H9 (cell line): ENCODE data around the gene IGF1R. TPM values are rescaled to one million over a fixed set of nuclear protein-coding genes. Genes with fewer than 3 reads are reported as not detected.
A peak's percentile ranks its signal among the peaks of the same experiment; 100 is the strongest.

Experiments used
- DNase-seq: peaks from one replicate; pipeline ENCODE4 v3.0.0-alpha.2; 2017
- H2AFZ ChIP-seq: one replicate; pipeline ENCODE4 v1.6.1; 2013; ENCODE audit warnings: mild to moderate bottlenecking, low read length, control low read depth, moderate library complexity
- H2AK5ac ChIP-seq: 2 replicates; pipeline ENCODE4 v1.6.1; 2013; ENCODE audit warnings: low read length, control low read depth, mixed read lengths; ENCODE audit not compliant: insufficient read length
- H2BK120ac ChIP-seq: one replicate; pipeline ENCODE4 v1.6.1; 2013; ENCODE audit warnings: low read depth, mild to moderate bottlenecking, low read length, control low read depth, inconsistent platforms; ENCODE audit not compliant: poor library complexity, severe bottlenecking
- H2BK12ac ChIP-seq: 2 replicates; pipeline ENCODE4 v1.6.1; 2013; ENCODE audit warnings: low read length, control low read depth, mixed read lengths, low read depth; ENCODE audit not compliant: insufficient read length
- H2BK15ac ChIP-seq: 2 replicates; pipeline ENCODE4 v1.6.1; 2013; ENCODE audit warnings: low read depth, low read length, control low read depth
- H2BK20ac ChIP-seq: one replicate; pipeline ENCODE4 v1.6.1; 2013; ENCODE audit warnings: low read depth, mild to moderate bottlenecking, low read length, control low read depth, inconsistent platforms; ENCODE audit not compliant: poor library complexity, severe bottlenecking
- H2BK5ac ChIP-seq: 2 replicates; pipeline ENCODE4 v1.6.1; 2013; ENCODE audit warnings: low read length, control low read depth, mixed read lengths; ENCODE audit not compliant: insufficient read length
- H3K14ac ChIP-seq: 2 replicates; pipeline ENCODE4 v1.6.1; 2013; ENCODE audit warnings: low read length, control low read depth; ENCODE audit not compliant: insufficient read depth
- H3K18ac ChIP-seq: 2 replicates; pipeline ENCODE4 v1.6.1; 2013; ENCODE audit warnings: low read depth, mild to moderate bottlenecking, mixed read lengths, low read length, control low read depth; ENCODE audit not compliant: insufficient read length
- H3K23ac ChIP-seq: 2 replicates; pipeline ENCODE4 v1.6.1; 2013; ENCODE audit warnings: low read length, control low read depth, mixed read lengths, low read depth; ENCODE audit not compliant: insufficient read length
- H3K23me2 ChIP-seq: 2 replicates; pipeline ENCODE4 v1.6.1; 2013; ENCODE audit warnings: low read depth, mild to moderate bottlenecking, mixed read lengths, low read length, control low read depth; ENCODE audit not compliant: insufficient read length, poor library complexity, severe bottlenecking
- H3K27ac ChIP-seq: 2 replicates; pipeline ENCODE4 v1.5.1; 2013; ENCODE audit warnings: low read length, control low read depth, mixed read lengths, low read depth; ENCODE audit not compliant: insufficient read length
- H3K27me3 ChIP-seq: 2 replicates; pipeline ENCODE4 v1.6.1; 2013; ENCODE audit warnings: low read length, control low read depth, inconsistent platforms; ENCODE audit not compliant: insufficient read depth
- H3K4ac ChIP-seq: 2 replicates; pipeline ENCODE4 v1.6.1; 2013; ENCODE audit warnings: low read depth, mild to moderate bottlenecking, control low read depth, inconsistent platforms, low read length, moderate library complexity
- H3K4me1 ChIP-seq: 2 replicates; pipeline ENCODE4 v1.6.1; 2013; ENCODE audit warnings: low read length, control low read depth, inconsistent platforms; ENCODE audit not compliant: insufficient read depth
- H3K4me2 ChIP-seq: 2 replicates; pipeline ENCODE4 v1.6.1; 2013; ENCODE audit warnings: low read length, control low read depth, mixed read lengths; ENCODE audit not compliant: insufficient read length, insufficient read depth
- H3K56ac ChIP-seq: 2 replicates; pipeline ENCODE4 v1.6.1; 2013; ENCODE audit warnings: low read depth, mild to moderate bottlenecking, mixed read lengths, low read length, control low read depth; ENCODE audit not compliant: insufficient read length
- H3K79me1 ChIP-seq: 2 replicates; pipeline ENCODE4 v1.6.1; 2013; ENCODE audit warnings: low read depth, mild to moderate bottlenecking, moderate library complexity, low read length, control low read depth, inconsistent platforms; ENCODE audit not compliant: insufficient read depth, poor library complexity, severe bottlenecking
- H3K79me2 ChIP-seq: 2 replicates; pipeline ENCODE4 v1.6.1; 2013; ENCODE audit warnings: low read length, control low read depth, inconsistent platforms; ENCODE audit not compliant: insufficient read depth
- H3K9ac ChIP-seq: 2 replicates; pipeline ENCODE4 v1.6.1; 2013; ENCODE audit warnings: low read length, control low read depth, mixed read lengths; ENCODE audit not compliant: insufficient read length; ENCODE audit errors: extremely low read depth
- H3K9me3 ChIP-seq: one replicate; pipeline ENCODE4 v1.6.1; 2013; ENCODE audit warnings: low read depth, low read length, inconsistent platforms; ENCODE audit not compliant: control insufficient read depth
- H3T11ph ChIP-seq: one replicate; pipeline ENCODE4 v1.6.1; 2013; ENCODE audit warnings: mild to moderate bottlenecking, low read length, control low read depth, inconsistent platforms
- H4K20me1 ChIP-seq: one replicate; pipeline ENCODE4 v1.6.1; 2013; ENCODE audit not compliant: control insufficient read depth, insufficient read length, insufficient read depth
- H4K5ac ChIP-seq: 2 replicates; pipeline ENCODE4 v1.6.1; 2013; ENCODE audit warnings: low read depth, mild to moderate bottlenecking, mixed read lengths, low read length, control low read depth; ENCODE audit not compliant: insufficient read length
- H4K8ac ChIP-seq: replicated peaks from 2 replicates; pipeline ENCODE4 v1.6.1; 2013; ENCODE audit warnings: low read length, control low read depth, mixed read lengths, low read depth; ENCODE audit not compliant: insufficient read length
- H4K91ac ChIP-seq: 2 replicates; pipeline ENCODE4 v1.6.1; 2013; ENCODE audit warnings: low read depth, mild to moderate bottlenecking, moderate library complexity, mixed read lengths, low read length, control low read depth; ENCODE audit not compliant: insufficient read length
- H3K27ac Mint-ChIP-seq, 3 experiments: 2 replicates in 2 of 3; 3 replicates in 1 of 3; pipeline ENCODE4 v1.8.0; 2020 to 2021; ENCODE audit warnings: mixed read lengths in 3 of 3, mild to moderate bottlenecking in 1 of 3, moderate library complexity in 1 of 3
- H3K27me3 Mint-ChIP-seq: 2 replicates; pipeline ENCODE4 v1.8.0; 2021; ENCODE audit warnings: low read depth, mild to moderate bottlenecking, moderate library complexity, mixed read lengths
- H3K36me3 Mint-ChIP-seq, 3 experiments: 2 replicates in 2 of 3; 3 replicates in 1 of 3; pipeline ENCODE4 v1.8.0; 2020 to 2021; ENCODE audit warnings: low read depth in 3 of 3, mixed read lengths in 3 of 3; ENCODE audit not compliant: insufficient read depth in 1 of 3
- H3K4me1 Mint-ChIP-seq, 2 experiments: 2 replicates each; pipeline ENCODE4 v1.8.0; 2020; ENCODE audit warnings: mixed read lengths in 2 of 2
- H3K4me3 Mint-ChIP-seq, 2 experiments: 2 replicates in 1 of 2; 3 replicates in 1 of 2; pipeline ENCODE4 v1.8.0; 2020 to 2021; ENCODE audit warnings: mild to moderate bottlenecking in 2 of 2, mixed read lengths in 2 of 2, moderate library complexity in 1 of 2
- H3K9me3 Mint-ChIP-seq, 2 experiments: 2 replicates in 1 of 2; 3 replicates in 1 of 2; pipeline ENCODE4 v1.8.0; 2020; ENCODE audit warnings: mild to moderate bottlenecking in 2 of 2, mixed read lengths in 2 of 2, moderate library complexity in 1 of 2
- WGBS: extraction: QIAGEN DNeasy Blood & Tissue Kit; methylation state at CpG from one replicate; pipeline ENCODE4 v1.1.7; 2013; ENCODE audit warnings: missing lambda C conversion rate, low lambda C conversion rate, mixed read lengths; ENCODE audit not compliant: insufficient read length; ENCODE audit errors: extremely low coverage; 5-methylcytosine and 5-hydroxymethylcytosine counted together
- total RNA-seq: library from RNA; stranded (reverse); gene quantifications from 2 replicates; pipeline ENCODE4 v1.2.1, GENCODE V29; 2021
- TF ChIP-seq, protein P1 (sequence below): fragments of 200-600 bp; sonication (generic); conservative IDR thresholded peaks from 3 replicates; pipeline ENCODE4 v1.8.0; 2021; ENCODE audit warnings: antibody characterized with exemption, mild to moderate bottlenecking

IGF1R gene
- total RNA-seq, 1 experiment from 2014 or later: 70.0 TPM

- no peak overlapping the region for H3K4me3 Mint-ChIP-seq
- H2BK5ac ChIP-seq: no peak overlapping the region
- H3K27ac ChIP-seq: no peak overlapping the region
- H3K23ac ChIP-seq: no peak overlapping the region
- no peak overlapping the region; the same call in 1 of the 2 replicates for H3K14ac ChIP-seq
- H2BK20ac ChIP-seq: no peak overlapping the region
- H3K4me1 ChIP-seq: peaks cover 27% of the 10 kb centered on the region; the same call in 1 of the 2 replicates
- H3K27ac Mint-ChIP-seq: peak overlapping the region; percentile 37 to 42 (median 41); a peak in 6 of 7 replicates
- no peaks in the 10 kb centered on the region for H3K23me2 ChIP-seq
- no peak overlapping the region for H2AK5ac ChIP-seq
- H4K5ac ChIP-seq: no peak overlapping the region
- H3K27me3 Mint-ChIP-seq: no peaks in the 10 kb centered on the region
- H3K79me1 ChIP-seq: peaks cover 8% of the 10 kb centered on the region
- no CpG with 5 or more reads among the region's 9 CpGs for WGBS
- H3K4ac ChIP-seq: no peak overlapping the region
- no peaks in the 10 kb centered on the region for H3K9me3 ChIP-seq
- no peak overlapping the region for H2BK120ac ChIP-seq
- no peak overlapping the region for H3K18ac ChIP-seq
- no peak overlapping the region for H2BK12ac ChIP-seq
- no peak overlapping the region for H3K56ac ChIP-seq
- H3K9ac ChIP-seq: no peak overlapping the region
- TF ChIP-seq, protein P1, sequence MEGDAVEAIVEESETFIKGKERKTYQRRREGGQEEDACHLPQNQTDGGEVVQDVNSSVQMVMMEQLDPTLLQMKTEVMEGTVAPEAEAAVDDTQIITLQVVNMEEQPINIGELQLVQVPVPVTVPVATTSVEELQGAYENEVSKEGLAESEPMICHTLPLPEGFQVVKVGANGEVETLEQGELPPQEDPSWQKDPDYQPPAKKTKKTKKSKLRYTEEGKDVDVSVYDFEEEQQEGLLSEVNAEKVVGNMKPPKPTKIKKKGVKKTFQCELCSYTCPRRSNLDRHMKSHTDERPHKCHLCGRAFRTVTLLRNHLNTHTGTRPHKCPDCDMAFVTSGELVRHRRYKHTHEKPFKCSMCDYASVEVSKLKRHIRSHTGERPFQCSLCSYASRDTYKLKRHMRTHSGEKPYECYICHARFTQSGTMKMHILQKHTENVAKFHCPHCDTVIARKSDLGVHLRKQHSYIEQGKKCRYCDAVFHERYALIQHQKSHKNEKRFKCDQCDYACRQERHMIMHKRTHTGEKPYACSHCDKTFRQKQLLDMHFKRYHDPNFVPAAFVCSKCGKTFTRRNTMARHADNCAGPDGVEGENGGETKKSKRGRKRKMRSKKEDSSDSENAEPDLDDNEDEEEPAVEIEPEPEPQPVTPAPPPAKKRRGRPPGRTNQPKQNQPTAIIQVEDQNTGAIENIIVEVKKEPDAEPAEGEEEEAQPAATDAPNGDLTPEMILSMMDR: no peak
- no peaks in the 10 kb centered on the region for H3K27me3 ChIP-seq
- no peak overlapping the region for H3K4me2 ChIP-seq
- peaks cover 38% of the 10 kb centered on the region; the same call in 1 of the 2 replicates for H3K79me2 ChIP-seq
- no peaks in the 10 kb centered on the region for H3K9me3 Mint-ChIP-seq
- H3K36me3 Mint-ChIP-seq: no peaks in the 10 kb centered on the region
- no peak overlapping the region for H3T11ph ChIP-seq
- H2AFZ ChIP-seq: no peak overlapping the region
- H4K91ac ChIP-seq: no peak overlapping the region
- no peak overlapping the region for H2BK15ac ChIP-seq
- H4K20me1 ChIP-seq: no peaks in the 10 kb centered on the region
- DNase-seq: no peak
- H4K8ac ChIP-seq: no peak overlapping the region
- peaks cover 85 to 86% of the 10 kb centered on the region in 2 experiments for H3K4me1 Mint-ChIP-seq
Observed at GRCh38 chr15:98858610-98859023, 210.3 kb downstream of the IGF1R start.
